GM10266 (cell line): ENCODE data around the gene NEGR1.

ENCODE experiments used
- DNase-seq: peaks from one replicate; pipeline ENCODE4 v3.0.0; 2012; ENCODE audit errors: extremely low spot score
- TF ChIP-seq, protein P1 (sequence below): IDR thresholded peaks from 2 replicates; pipeline ENCODE4 v1.5.1; 2012; ENCODE audit warnings: mild to moderate bottlenecking, low read depth; ENCODE audit not compliant: control insufficient read depth, insufficient read depth; ENCODE audit errors: missing control alignments

The NEGR1 gene

DNA sequence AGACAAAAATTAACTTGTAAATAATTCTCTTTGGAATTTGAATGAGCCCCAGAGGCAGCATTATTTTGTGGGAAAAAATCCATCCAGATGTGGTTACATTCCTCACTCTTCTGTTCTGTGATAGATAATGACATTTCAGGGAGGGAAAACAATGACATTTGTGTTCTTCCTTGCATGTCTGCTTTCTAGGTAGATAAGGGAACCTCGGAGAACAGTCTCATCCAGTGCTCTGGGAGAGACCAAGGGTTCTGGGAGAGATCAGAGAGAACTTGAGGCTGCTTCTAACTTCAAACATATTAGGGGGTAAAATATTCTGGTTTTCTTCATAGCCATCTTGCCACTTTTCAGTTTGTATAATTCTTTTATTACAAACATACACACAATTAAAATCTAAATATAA lies 269.2 kb downstream of the NEGR1 start:
- TF ChIP-seq, protein P1, sequence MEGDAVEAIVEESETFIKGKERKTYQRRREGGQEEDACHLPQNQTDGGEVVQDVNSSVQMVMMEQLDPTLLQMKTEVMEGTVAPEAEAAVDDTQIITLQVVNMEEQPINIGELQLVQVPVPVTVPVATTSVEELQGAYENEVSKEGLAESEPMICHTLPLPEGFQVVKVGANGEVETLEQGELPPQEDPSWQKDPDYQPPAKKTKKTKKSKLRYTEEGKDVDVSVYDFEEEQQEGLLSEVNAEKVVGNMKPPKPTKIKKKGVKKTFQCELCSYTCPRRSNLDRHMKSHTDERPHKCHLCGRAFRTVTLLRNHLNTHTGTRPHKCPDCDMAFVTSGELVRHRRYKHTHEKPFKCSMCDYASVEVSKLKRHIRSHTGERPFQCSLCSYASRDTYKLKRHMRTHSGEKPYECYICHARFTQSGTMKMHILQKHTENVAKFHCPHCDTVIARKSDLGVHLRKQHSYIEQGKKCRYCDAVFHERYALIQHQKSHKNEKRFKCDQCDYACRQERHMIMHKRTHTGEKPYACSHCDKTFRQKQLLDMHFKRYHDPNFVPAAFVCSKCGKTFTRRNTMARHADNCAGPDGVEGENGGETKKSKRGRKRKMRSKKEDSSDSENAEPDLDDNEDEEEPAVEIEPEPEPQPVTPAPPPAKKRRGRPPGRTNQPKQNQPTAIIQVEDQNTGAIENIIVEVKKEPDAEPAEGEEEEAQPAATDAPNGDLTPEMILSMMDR, result no peak
- DNase-seq, result no peak

DNA sequence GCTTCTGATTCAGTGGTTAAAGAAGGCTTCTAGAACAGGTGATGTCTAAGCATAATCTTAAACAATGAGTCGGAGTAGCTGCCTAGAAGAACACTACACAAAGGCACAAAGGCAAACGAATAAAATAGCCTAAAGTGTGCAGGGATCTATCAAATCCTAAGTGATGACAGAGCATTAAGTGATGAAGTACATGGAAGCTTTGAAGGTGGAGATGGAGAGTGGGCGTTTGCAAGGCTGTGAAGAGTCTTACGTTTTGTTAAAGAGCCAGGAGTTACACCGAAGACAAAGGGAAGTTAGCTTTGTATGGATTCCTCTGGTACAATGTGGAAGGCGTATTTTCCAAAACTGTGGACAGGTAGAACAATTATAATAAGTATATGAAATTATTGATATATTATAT lies 270.6 kb downstream of the NEGR1 start:
- TF ChIP-seq, protein P1, result no peak
- DNase-seq, result no peak

DNA sequence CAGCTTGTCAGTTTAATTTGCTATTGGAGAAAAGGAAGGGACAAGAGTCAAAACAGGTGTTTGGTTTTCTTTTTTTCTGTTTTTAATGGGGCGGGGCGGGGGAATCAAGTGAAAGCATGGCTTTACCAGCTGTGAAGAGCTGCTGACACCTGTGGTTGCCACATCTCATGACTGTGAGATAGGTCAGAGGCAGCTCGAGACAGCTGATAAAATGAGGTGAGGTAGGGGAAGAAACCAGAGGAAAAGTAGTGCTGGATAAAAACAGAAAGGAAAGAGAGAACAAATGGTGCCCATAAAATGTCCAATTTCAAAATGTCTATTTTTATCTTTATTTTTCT lies 272.3 kb downstream of the NEGR1 start:
- TF ChIP-seq, protein P1, result no peak
- no peak for DNase-seq

DNA sequence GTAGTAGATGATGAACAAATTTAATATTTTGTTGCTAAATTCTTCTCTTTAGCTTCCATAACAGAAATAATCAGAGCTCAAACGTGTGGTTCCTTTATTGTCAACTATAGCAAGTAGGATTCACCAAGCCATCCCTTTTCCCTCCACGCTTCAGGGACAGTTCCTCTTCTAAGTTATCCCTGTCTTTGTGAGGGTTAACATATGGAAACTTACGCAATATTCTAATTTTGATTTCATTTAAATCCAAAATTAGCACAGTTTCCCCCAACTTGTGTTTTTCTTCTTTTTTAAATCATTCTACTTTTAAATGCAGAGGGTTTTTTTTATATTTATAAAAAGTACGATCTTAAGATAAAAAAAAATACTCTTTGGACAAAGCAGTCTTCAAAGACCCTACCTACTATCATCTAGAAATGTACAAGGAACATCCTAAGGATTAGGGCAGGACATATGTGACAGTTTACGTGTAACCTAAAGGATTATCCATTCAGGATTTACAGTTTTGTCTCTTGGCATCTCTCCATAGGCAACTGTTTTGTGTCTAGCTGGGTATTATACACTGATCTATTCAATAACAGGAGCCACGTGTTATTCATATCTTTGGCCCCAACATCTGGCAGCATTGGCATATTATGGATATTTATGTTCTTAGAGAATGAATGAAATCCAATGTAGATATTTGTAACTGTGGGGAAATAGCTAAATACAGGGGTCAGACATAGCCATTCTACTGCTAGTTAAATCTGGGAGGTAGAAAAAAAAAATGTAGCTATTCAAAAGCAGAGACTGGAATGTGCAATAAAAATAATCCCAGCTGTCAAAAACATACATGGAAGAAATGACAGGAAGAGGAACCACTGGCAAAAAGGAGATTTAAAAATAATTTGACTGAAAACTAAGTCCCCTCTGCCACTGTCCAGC lies 272.9 kb downstream of the NEGR1 start:
- DNase-seq, result no peak
- TF ChIP-seq, protein P1, result no peak

DNA sequence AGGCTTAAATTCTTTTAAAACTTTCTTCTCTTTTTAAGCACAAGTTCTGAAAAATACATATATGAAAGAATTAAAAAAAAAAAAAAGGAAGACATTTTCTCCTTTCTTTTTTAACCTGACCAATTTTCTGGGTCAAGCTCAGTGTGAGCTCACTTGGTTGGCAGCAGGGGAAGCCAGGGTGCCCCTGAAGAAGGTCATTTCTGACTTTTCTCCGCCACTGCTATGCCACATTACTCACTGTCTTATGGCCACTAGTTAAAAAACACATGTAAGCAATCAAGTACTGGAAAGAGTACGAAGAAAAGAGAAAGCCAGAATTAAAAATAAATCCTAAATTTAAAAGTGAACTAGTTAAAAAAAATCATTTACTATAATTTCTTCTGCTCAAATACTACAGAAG lies 275.0 kb downstream of the NEGR1 start:
- TF ChIP-seq, protein P1, result no peak
- no peak for DNase-seq

DNA sequence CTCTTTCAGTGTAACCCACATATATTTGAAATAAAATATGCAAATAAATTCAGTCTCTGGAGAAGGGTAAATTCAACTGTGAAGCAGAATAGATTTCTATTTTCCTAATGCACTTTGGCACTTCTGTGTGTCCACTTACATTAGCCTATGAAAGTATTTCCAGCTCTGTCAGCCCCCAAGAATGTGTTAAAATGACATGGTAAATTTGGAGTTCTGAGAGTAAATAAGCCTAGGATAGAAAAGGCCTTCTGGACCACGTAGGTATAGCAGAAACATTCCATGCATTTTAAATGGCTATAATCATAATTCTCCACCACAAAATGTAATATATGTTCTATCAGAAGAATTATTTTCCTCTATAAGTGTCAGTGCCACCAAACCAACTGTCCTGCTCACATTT lies 276.2 kb downstream of the NEGR1 start:
- no peak for DNase-seq
- TF ChIP-seq, protein P1, result no peak

DNA sequence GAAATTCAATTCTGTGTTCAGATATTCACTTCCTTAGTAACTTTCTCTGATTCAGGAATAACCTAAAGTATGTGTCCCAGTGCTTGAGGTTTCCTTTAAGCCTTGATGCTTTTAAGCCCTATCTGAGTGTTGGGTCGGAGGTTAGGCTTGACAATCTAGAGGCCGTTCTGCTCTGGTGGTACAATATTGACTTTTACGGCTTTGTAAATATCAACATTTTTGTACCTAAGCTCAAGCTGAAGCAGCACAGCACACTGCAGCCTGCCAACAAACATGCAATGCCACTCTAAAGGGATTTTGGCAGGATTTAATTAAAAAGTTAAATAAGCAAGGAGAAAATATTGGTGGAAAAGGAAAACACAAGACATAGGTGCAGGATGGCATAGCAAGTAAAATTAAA lies 279.2 kb downstream of the NEGR1 start:
- TF ChIP-seq, protein P1, result no peak
- no peak for DNase-seq
